Measurements from ENCODE around the gene UBN1. TPM values are rescaled to one million over a fixed set of nuclear protein-coding genes. Genes with fewer than 3 reads are reported as not detected.

Gene UBN1
- total RNA-seq, 1 experiment from 2014 or later, result 21.4 TPM

DNA sequence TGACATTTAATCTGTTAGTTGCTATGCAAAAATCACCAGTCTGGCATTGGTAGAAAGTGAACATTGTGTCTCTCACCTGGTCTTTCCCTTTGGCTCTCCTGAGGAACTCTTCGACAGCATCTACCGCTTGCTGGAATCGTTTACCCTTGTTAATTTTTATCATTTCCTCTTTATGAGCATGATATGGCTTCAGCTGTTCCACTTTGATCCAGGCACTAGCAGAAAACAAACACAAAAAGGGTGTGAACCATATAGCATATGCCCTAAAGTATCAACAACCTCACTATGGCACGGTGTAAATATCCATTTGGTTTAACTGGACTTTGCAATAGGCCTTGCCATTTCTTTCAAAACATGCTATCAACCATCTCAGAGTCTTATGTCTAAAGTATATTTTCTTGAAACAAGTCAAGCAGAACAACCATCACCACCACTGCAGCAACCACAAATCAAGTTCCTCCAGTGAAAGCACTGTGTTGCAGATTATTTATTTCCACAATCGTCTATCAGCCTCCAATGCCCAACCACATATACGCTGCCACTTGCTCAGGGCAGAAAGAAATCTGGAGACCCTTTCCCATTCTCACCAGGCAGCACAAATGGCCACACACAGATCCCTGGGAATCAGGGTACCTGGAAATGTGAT is 14.5 kb upstream of the UBN1 start:
- DNase-seq (no peak), ATAC-seq (no peak)
- H3K27ac ChIP-seq (ENCODE audit: low read length), result no peak overlapping the region
- CTCF ChIA-PET, result no interaction called here
- no peaks in the 10 kb centered on the region for H3K27me3 ChIP-seq (ENCODE audit: low read length)
- no peak overlapping the region for H3K9ac ChIP-seq (ENCODE audit: low read length)
- POLR2A ChIA-PET (ENCODE audit: unreplicated experiment), result no interaction called here
- H3K4me2 ChIP-seq (ENCODE audit: low read length), result no peak overlapping the region
- no TSS peak for BruUV-seq (replicated peaks)
- 0 out of 2 replicates have a peak, but pooled peaks cover 9% of the 10 kb centered on the region for H3K79me2 ChIP-seq (ENCODE audit: low read length)
- H3K36me3 ChIP-seq (ENCODE audit: low read depth, low read length), result peaks cover 9% of the 10 kb centered on the region; the same call in 1 of the 2 replicates
- no peaks in the 10 kb centered on the region for H3K9me2 ChIP-seq (replicated peaks; ENCODE audit: low read length)
- H3K9me3 ChIP-seq (ENCODE audit: low read length), result no peaks in the 10 kb centered on the region
- TF ChIP-seq EZH2 (IDR thresholded peaks at IDR 0.05; ENCODE audit: low read length, unreplicated experiment), result no peak
- no peak for TF ChIP-seq EZH2phosphoT487 (IDR thresholded peaks at IDR 0.05; ENCODE audit: borderline replicate concordance, low read length)
- no peak for TF ChIP-seq CTCF (conservative IDR thresholded peaks at IDR 0.05; ENCODE audit: low read depth, low read length)
- H3F3A ChIP-seq (ENCODE audit: low read length, unreplicated experiment), result no peaks in the 10 kb centered on the region
- H2AFZ ChIP-seq (ENCODE audit: low read length), result no peak overlapping the region
- no peaks in the 10 kb centered on the region for H3K4me1 ChIP-seq (ENCODE audit: insufficient read depth, low read length)
- no peaks in the 10 kb centered on the region for H4K20me1 ChIP-seq (ENCODE audit: low read length)
- H3K4me3 ChIP-seq (ENCODE audit: low read length), result no peak overlapping the region
- intact Hi-C loops (cut with micrococcal nuclease), result no loop called here

DNA sequence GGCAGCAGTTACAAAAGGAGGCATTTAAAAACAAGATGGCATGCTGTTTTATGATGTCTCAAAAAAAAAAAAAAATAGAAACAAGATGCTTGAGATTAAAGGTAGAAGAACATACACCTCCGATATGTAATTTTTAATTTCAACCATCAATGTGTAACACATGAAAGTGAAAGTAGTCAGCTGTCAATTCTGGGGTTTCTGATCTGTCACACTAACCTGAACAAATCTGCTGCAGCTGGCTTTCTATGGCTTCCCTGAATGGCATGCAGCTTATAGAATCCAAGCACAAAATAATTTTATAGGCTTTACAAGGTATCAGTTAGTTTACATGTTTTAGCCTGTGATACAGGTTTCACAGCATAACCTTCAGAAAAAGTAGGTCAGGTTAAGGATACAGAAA is 13.7 kb upstream of the UBN1 start:
- no peak overlapping the region for H3K9ac ChIP-seq (ENCODE audit: low read length)
- H3K4me3 ChIP-seq (ENCODE audit: low read length), result no peak overlapping the region
- H3K9me2 ChIP-seq (replicated peaks; ENCODE audit: low read length), result no peaks in the 10 kb centered on the region
- no peak overlapping the region for H3K4me2 ChIP-seq (ENCODE audit: low read length)
- ATAC-seq (no peak), DNase-seq (no peak)
- CTCF ChIA-PET, result no interaction called here
- POLR2A ChIA-PET (ENCODE audit: unreplicated experiment), result no interaction called here
- no peak overlapping the region for H2AFZ ChIP-seq (ENCODE audit: low read length)
- H3K27me3 ChIP-seq (ENCODE audit: low read length), result no peaks in the 10 kb centered on the region
- BruUV-seq (replicated peaks), result no TSS peak
- H3K79me2 ChIP-seq (ENCODE audit: low read length), result 0 out of 2 replicates have a peak, but pooled peaks cover 9% of the 10 kb centered on the region
- H3F3A ChIP-seq (ENCODE audit: low read length, unreplicated experiment), result no peaks in the 10 kb centered on the region
- H3K9me3 ChIP-seq (ENCODE audit: low read length), result no peaks in the 10 kb centered on the region
- H3K4me1 ChIP-seq (ENCODE audit: insufficient read depth, low read length), result no peaks in the 10 kb centered on the region
- H3K27ac ChIP-seq (ENCODE audit: low read length), result no peak overlapping the region
- no peak for TF ChIP-seq EZH2phosphoT487 (IDR thresholded peaks at IDR 0.05; ENCODE audit: borderline replicate concordance, low read length)
- no peak for TF ChIP-seq EZH2 (IDR thresholded peaks at IDR 0.05; ENCODE audit: low read length, unreplicated experiment)
- no peak for TF ChIP-seq CTCF (conservative IDR thresholded peaks at IDR 0.05; ENCODE audit: low read depth, low read length)
- no peaks in the 10 kb centered on the region for H4K20me1 ChIP-seq (ENCODE audit: low read length)
- peaks cover 9% of the 10 kb centered on the region; the same call in 1 of the 2 replicates for H3K36me3 ChIP-seq (ENCODE audit: low read depth, low read length)
- intact Hi-C loops (cut with micrococcal nuclease), result no loop called here

DNA sequence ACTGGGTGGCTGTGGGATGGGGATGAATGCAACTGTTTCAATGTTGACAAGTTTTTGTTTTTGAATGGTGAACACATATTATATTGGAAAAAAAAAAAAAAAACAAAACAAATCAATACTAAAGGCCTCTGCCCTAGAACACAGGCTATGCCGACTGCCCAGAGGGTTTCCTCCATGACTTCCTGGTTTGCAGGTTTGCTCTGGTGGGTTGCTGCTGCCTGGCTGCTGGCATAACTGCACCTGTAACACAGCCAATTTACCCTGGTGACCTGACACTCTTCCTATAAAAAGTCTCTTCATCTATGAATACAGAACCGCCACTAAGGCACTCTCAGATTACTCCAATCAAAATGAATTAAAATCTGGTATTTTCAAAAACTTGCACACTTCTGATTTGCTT is 10.6 kb upstream of the UBN1 start:
- no peaks in the 10 kb centered on the region for H4K20me1 ChIP-seq (ENCODE audit: low read length)
- no peaks in the 10 kb centered on the region for H3K27me3 ChIP-seq (ENCODE audit: low read length)
- peaks cover 18% of the 10 kb centered on the region; the same call in 1 of the 2 replicates for H3K36me3 ChIP-seq (ENCODE audit: low read depth, low read length)
- no peak overlapping the region for H3K4me3 ChIP-seq (ENCODE audit: low read length)
- no peaks in the 10 kb centered on the region for H3K4me1 ChIP-seq (ENCODE audit: insufficient read depth, low read length)
- no peak for ATAC-seq
- H3K9ac ChIP-seq (ENCODE audit: low read length), result no peak overlapping the region
- H3K4me2 ChIP-seq (ENCODE audit: low read length), result no peak overlapping the region
- ChIA-PET POLR2A (ENCODE audit: unreplicated experiment) (no interaction called here), CTCF (no interaction called here)
- no peaks in the 10 kb centered on the region for H3K9me3 ChIP-seq (ENCODE audit: low read length)
- intact Hi-C loops (cut with micrococcal nuclease), result no loop called here
- H3K9me2 ChIP-seq (replicated peaks; ENCODE audit: low read length), result no peaks in the 10 kb centered on the region
- no peak overlapping the region for H3K27ac ChIP-seq (ENCODE audit: low read length)
- no peaks in the 10 kb centered on the region for H3F3A ChIP-seq (ENCODE audit: low read length, unreplicated experiment)
- no peak overlapping the region for H2AFZ ChIP-seq (ENCODE audit: low read length)
- BruUV-seq (replicated peaks), result no TSS peak
- DNase-seq, result no peak
- TF ChIP-seq CTCF (conservative IDR thresholded peaks at IDR 0.05; ENCODE audit: low read depth, low read length) (no peak), EZH2 (IDR thresholded peaks at IDR 0.05; ENCODE audit: low read length, unreplicated experiment) (no peak), EZH2phosphoT487 (IDR thresholded peaks at IDR 0.05; ENCODE audit: borderline replicate concordance, low read length) (no peak)
- H3K79me2 ChIP-seq (ENCODE audit: low read length), result 0 out of 2 replicates have a peak, but pooled peaks cover 9% of the 10 kb centered on the region

Data from PC-3 (cell line).